Neural cell (in vitro differentiated cells): ENCODE measurements around the gene PPP1R13B. TPM values are rescaled to one million over a fixed set of nuclear protein-coding genes. Genes with fewer than 3 reads are reported as not detected.

ENCODE experiments used
- H2AFZ ChIP-seq: fragments of 200-600, 300-800 bp; sonication (generic), shearing (Covaris generic); 2 replicates; pipeline ENCODE4 v1.6.0; 2014; ENCODE audit warnings: low read depth, mild to moderate bottlenecking, antibody characterized with exemption, low read length, moderate library complexity
- H3F3A ChIP-seq: fragments of 200-600 bp; shearing (Covaris generic); 2 replicates; pipeline ENCODE4 v1.6.1; 2016; ENCODE audit warnings: mild to moderate bottlenecking, moderate library complexity, mixed read lengths, antibody characterized with exemption, low read length; ENCODE audit not compliant: insufficient read depth, poor library complexity, severe bottlenecking
- H3K27ac ChIP-seq: fragments of 200-600, 300-800 bp; sonication (generic), shearing (Covaris generic); 2 replicates; pipeline ENCODE4 v1.5.1; 2014; ENCODE audit warnings: mild to moderate bottlenecking, low read length, moderate library complexity
- H3K27me3 ChIP-seq: fragments of 300-800, 200-600 bp; sonication (generic), shearing (Covaris generic); 2 replicates; pipeline ENCODE4 v1.6.0; 2014; ENCODE audit warnings: mild to moderate bottlenecking, low read depth, low read length, moderate library complexity; ENCODE audit not compliant: insufficient read depth
- H3K36me3 ChIP-seq: fragments of 300-800, 200-600 bp; sonication (generic), shearing (Covaris generic); 2 replicates; pipeline ENCODE4 v1.5.1; 2014; ENCODE audit warnings: mild to moderate bottlenecking, antibody characterized with exemption, low read length, moderate library complexity; ENCODE audit not compliant: insufficient read depth
- H3K4me2 ChIP-seq: fragments of 300-800, 200-600 bp; sonication (generic), shearing (Covaris generic); 2 replicates; pipeline ENCODE4 v1.6.0; 2014; ENCODE audit warnings: mild to moderate bottlenecking, low read length
- H3K4me3 ChIP-seq: fragments of 300-800, 200-600 bp; sonication (generic), shearing (Covaris generic); 2 replicates; pipeline ENCODE4 v1.5.1; 2014; ENCODE audit warnings: mild to moderate bottlenecking, low read length, moderate library complexity
- H3K79me2 ChIP-seq: fragments of 200-600 bp; shearing (Covaris generic); replicated peaks from 2 replicates; pipeline ENCODE4 v1.6.0; 2014; ENCODE audit warnings: mild to moderate bottlenecking, low read length, moderate library complexity; ENCODE audit not compliant: insufficient read depth
- H3K9ac ChIP-seq: fragments of 300-800, 200-600 bp; sonication (generic), shearing (Covaris generic); 2 replicates; pipeline ENCODE4 v1.6.1; 2016; ENCODE audit warnings: mild to moderate bottlenecking, low read length, mixed read lengths
- H3K9me2 ChIP-seq: fragments of 200-600 bp; shearing (Covaris generic); 2 replicates; pipeline ENCODE4 v1.6.1; 2016; ENCODE audit warnings: mild to moderate bottlenecking, low read length, mixed read lengths; ENCODE audit not compliant: insufficient read depth
- H3K9me3 ChIP-seq: fragments of 200-600, 300-800 bp; sonication (generic), shearing (Covaris generic); 2 replicates; pipeline ENCODE4 v1.6.1; 2016; ENCODE audit warnings: mild to moderate bottlenecking, mixed run types, low read length, moderate library complexity, mixed read lengths
- H4K20me1 ChIP-seq: fragments of 200-600 bp; shearing (Covaris generic); 2 replicates; pipeline ENCODE4 v1.6.1; 2016; ENCODE audit warnings: mild to moderate bottlenecking, mixed run types; ENCODE audit not compliant: insufficient read depth
- CTCF ChIP-seq: fragments of 450-650 bp; IDR thresholded peaks from 2 replicates; pipeline ENCODE4 v1.5.1; 2014; ENCODE audit warnings: antibody characterized with exemption, mild to moderate bottlenecking, moderate library complexity; ENCODE audit not compliant: poor library complexity, severe bottlenecking
- EP300 ChIP-seq: fragments of 450-650 bp; conservative IDR thresholded peaks from 2 replicates; pipeline ENCODE4 v1.6.1; 2014; ENCODE audit warnings: antibody characterized with exemption, mild to moderate bottlenecking, moderate library complexity; ENCODE audit not compliant: poor library complexity, severe bottlenecking
- EZH2 ChIP-seq: fragments of 200-600, 300-800 bp; shearing (Covaris generic), sonication (generic); IDR thresholded peaks from 2 replicates; pipeline ENCODE4 v1.6.1; 2014; ENCODE audit warnings: antibody characterized with exemption, low read length, borderline replicate concordance, mild to moderate bottlenecking; ENCODE audit not compliant: insufficient read depth, poor library complexity, severe bottlenecking
- MXI1 ChIP-seq: fragments of 450-650 bp; conservative IDR thresholded peaks from 2 replicates; pipeline ENCODE4 v1.6.1; 2014; ENCODE audit warnings: antibody characterized with exemption, mild to moderate bottlenecking; ENCODE audit not compliant: poor library complexity, severe bottlenecking
- POLR2AphosphoS5 ChIP-seq: IDR thresholded peaks from 2 replicates; pipeline ENCODE4 v1.6.1; 2012
- RAD21 ChIP-seq: fragments of 450-650 bp; conservative IDR thresholded peaks from 2 replicates; pipeline ENCODE4 v1.6.1; 2014; ENCODE audit warnings: antibody characterized with exemption, mild to moderate bottlenecking, moderate library complexity
- REST ChIP-seq: IDR thresholded peaks from 2 replicates; pipeline ENCODE4 v1.6.1; 2012; ENCODE audit warnings: borderline replicate concordance
- SMC3 ChIP-seq: fragments of 450-650 bp; conservative IDR thresholded peaks from 2 replicates; pipeline ENCODE4 v1.6.1; 2014; ENCODE audit warnings: antibody characterized with exemption, mild to moderate bottlenecking, moderate library complexity; ENCODE audit not compliant: poor library complexity
- TAF1 ChIP-seq: IDR thresholded peaks from 2 replicates; pipeline ENCODE4 v1.6.1; 2012; ENCODE audit warnings: low read depth
- polyA plus RNA-seq: library from polyadenylated mRNA; depleted of rRNA; stranded (reverse); fragments of >200 nt; gene quantifications from 2 replicates; pipeline ENCODE4 v1.2.3, GENCODE V29; 2014

PPP1R13B gene
- polyA plus RNA-seq, 1 donor from 2014 or later, result 8.2 TPM

GRCh38 chr14:103718572-103718971, 128.8 kb downstream of the PPP1R13B start:
- peaks cover 5% of the 10 kb centered on the region for H4K20me1 ChIP-seq
- TF ChIP-seq TAF1 (no peak), REST (no peak), RAD21 (no peak), MXI1 (no peak), EZH2 (no peak), SMC3 (no peak), POLR2AphosphoS5 (no peak), CTCF (no peak), EP300 (no peak)
- H3K9me3 ChIP-seq, result no peaks in the 10 kb centered on the region
- H3K27ac ChIP-seq, result no peak overlapping the region
- H3K4me3 ChIP-seq, result no peak overlapping the region
- H3K79me2 ChIP-seq, result peaks cover 55% of the 10 kb centered on the region
- H3K9ac ChIP-seq, result no peak overlapping the region
- no peak overlapping the region for H3K4me2 ChIP-seq
- H3F3A ChIP-seq, result no peaks in the 10 kb centered on the region
- no peaks in the 10 kb centered on the region for H3K27me3 ChIP-seq
- no peaks in the 10 kb centered on the region for H3K9me2 ChIP-seq
- H2AFZ ChIP-seq, result no peak overlapping the region
- no peaks in the 10 kb centered on the region for H3K36me3 ChIP-seq

GRCh38 chr14:103716899-103717411, 130.4 kb downstream of the PPP1R13B start:
- Histone ChIP-seq H3K9me3 (no peaks in the 10 kb centered on the region), H4K20me1 (peaks cover 5% of the 10 kb centered on the region)

More at GRCh38 chr14:103716899-103717411, 130.4 kb downstream of the PPP1R13B start:
- Histone ChIP-seq H3K36me3 (no peaks in the 10 kb centered on the region), H3K4me2 (peak overlapping the region; percentile 72), H3K79me2 (peaks cover 45% of the 10 kb centered on the region), H3K4me3 (peak overlapping the region; percentile 89), H3K27me3 (no peaks in the 10 kb centered on the region), H3F3A (no peaks in the 10 kb centered on the region), H2AFZ (no peak overlapping the region), H3K9ac (no peak overlapping the region), H3K9me2 (no peaks in the 10 kb centered on the region), H3K27ac (no peak overlapping the region)
- TF ChIP-seq SMC3 (no peak), EP300 (no peak), TAF1 (no peak), MXI1 (no peak), POLR2AphosphoS5 (no peak), REST (no peak), CTCF (no peak), RAD21 (no peak)
